ENCODE data around the gene HIRA.

Gene HIRA

GRCh38 chr22:19471572-19471971, 40.0 kb upstream of the HIRA start:
- H2AFZ ChIP-seq (ENCODE audit: low read depth, low read length, severe bottlenecking), result no peak overlapping the region
- no peaks in the 10 kb centered on the region for H3K9me2 ChIP-seq (replicated peaks; ENCODE audit: insufficient read depth, low read length)
- no peaks in the 10 kb centered on the region for H3K27me3 ChIP-seq (ENCODE audit: low read length)
- H3K9me3 ChIP-seq (ENCODE audit: insufficient read depth, low read length), result no peaks in the 10 kb centered on the region
- no peak overlapping the region for H3K9ac ChIP-seq (ENCODE audit: low read length)
- no peak overlapping the region for H3K4me3 ChIP-seq (ENCODE audit: insufficient read depth, low read length, poor library complexity, severe bottlenecking)
- TF ChIP-seq EZH2phosphoT487 (conservative IDR thresholded peaks at IDR 0.05; ENCODE audit: low read length) (no peak), CTCF (IDR thresholded peaks at IDR 0.05; ENCODE audit: insufficient read depth, low read length, poor library complexity, severe bottlenecking) (no peak)
- no peaks in the 10 kb centered on the region for H3F3A ChIP-seq (ENCODE audit: insufficient read depth)
- H3K79me2 ChIP-seq (ENCODE audit: insufficient read depth, low read length), result peaks cover 9% of the 10 kb centered on the region; the same call in 1 of the 2 replicates
- no peaks in the 10 kb centered on the region for H4K20me1 ChIP-seq (ENCODE audit: low read depth, low read length)
- no peaks in the 10 kb centered on the region for H3K36me3 ChIP-seq (ENCODE audit: low read length)
- H3K4me2 ChIP-seq (ENCODE audit: low read depth, low read length, poor library complexity, severe bottlenecking), result no peak overlapping the region
- H3K27ac ChIP-seq (ENCODE audit: low read depth, low read length), result no peak overlapping the region

GRCh38 chr22:19470010-19470409, 38.5 kb upstream of the HIRA start:
- H3K27me3 ChIP-seq (ENCODE audit: low read length), result no peaks in the 10 kb centered on the region
- no peaks in the 10 kb centered on the region for H3K79me2 ChIP-seq (ENCODE audit: insufficient read depth, low read length)
- no peak overlapping the region for H3K4me3 ChIP-seq (ENCODE audit: insufficient read depth, low read length, poor library complexity, severe bottlenecking)
- H3K9me3 ChIP-seq (ENCODE audit: insufficient read depth, low read length), result no peaks in the 10 kb centered on the region
- TF ChIP-seq CTCF (IDR thresholded peaks at IDR 0.05; ENCODE audit: insufficient read depth, low read length, poor library complexity, severe bottlenecking) (no peak), EZH2phosphoT487 (conservative IDR thresholded peaks at IDR 0.05; ENCODE audit: low read length) (no peak)
- no peak overlapping the region for H3K9ac ChIP-seq (ENCODE audit: low read length)
- no peak overlapping the region for H3K4me2 ChIP-seq (ENCODE audit: low read depth, low read length, poor library complexity, severe bottlenecking)
- no peaks in the 10 kb centered on the region for H3K36me3 ChIP-seq (ENCODE audit: low read length)
- H2AFZ ChIP-seq (ENCODE audit: low read depth, low read length, severe bottlenecking), result no peak overlapping the region
- H3K9me2 ChIP-seq (replicated peaks; ENCODE audit: insufficient read depth, low read length), result no peaks in the 10 kb centered on the region
- H3K27ac ChIP-seq (ENCODE audit: low read depth, low read length), result no peak overlapping the region
- no peaks in the 10 kb centered on the region for H3F3A ChIP-seq (ENCODE audit: insufficient read depth)
- no peaks in the 10 kb centered on the region for H4K20me1 ChIP-seq (ENCODE audit: low read depth, low read length)

- no peaks in the 10 kb centered on the region for H3K79me2 ChIP-seq (ENCODE audit: insufficient read depth, low read length)
- no peak overlapping the region for H2AFZ ChIP-seq (ENCODE audit: low read depth, low read length, severe bottlenecking)
- H3K4me3 ChIP-seq (ENCODE audit: insufficient read depth, low read length, poor library complexity, severe bottlenecking), result no peak overlapping the region
- no peaks in the 10 kb centered on the region for H3K9me3 ChIP-seq (ENCODE audit: insufficient read depth, low read length)
- no peaks in the 10 kb centered on the region for H3K36me3 ChIP-seq (ENCODE audit: low read length)
- no peak overlapping the region for H3K9ac ChIP-seq (ENCODE audit: low read length)
- TF ChIP-seq CTCF (IDR thresholded peaks at IDR 0.05; ENCODE audit: insufficient read depth, low read length, poor library complexity, severe bottlenecking) (no peak), EZH2phosphoT487 (conservative IDR thresholded peaks at IDR 0.05; ENCODE audit: low read length) (no peak)
- H4K20me1 ChIP-seq (ENCODE audit: low read depth, low read length), result no peaks in the 10 kb centered on the region
- no peaks in the 10 kb centered on the region for H3K9me2 ChIP-seq (replicated peaks; ENCODE audit: insufficient read depth, low read length)
- H3K4me2 ChIP-seq (ENCODE audit: low read depth, low read length, poor library complexity, severe bottlenecking), result no peak overlapping the region
- no peaks in the 10 kb centered on the region for H3K27me3 ChIP-seq (ENCODE audit: low read length)
- no peak overlapping the region for H3K27ac ChIP-seq (ENCODE audit: low read depth, low read length)
- H3F3A ChIP-seq (ENCODE audit: insufficient read depth), result no peaks in the 10 kb centered on the region
These were observed 37.9 kb upstream of the HIRA start for GRCh38 chr22:19469421-19469820.
